HepG2 (cell line): Measurements from ENCODE around the gene BICRA. TPM values are rescaled to one million over a fixed set of nuclear protein-coding genes. Genes with fewer than 3 reads are reported as not detected.

Experiments used
- ATAC-seq: fragments of 200-7000 bp; cut with Tn5 transposase; 3 replicates; pipeline ENCODE4 v1.9.1; 2020; ENCODE audit warnings: mild to moderate bottlenecking, moderate library complexity
- BruUV-seq: library from RNA; stranded (reverse); fragments of 400-500 nt; replicated peaks from 2 replicates; lab custom pipeline; 2021; lab: Mats Ljungman, UMichigan
- CTCF ChIA-PET: fragments of 300-600 bp; formaldehyde crosslinking; extraction: SDS; loops from one replicate; lab custom pipeline; 2021; ENCODE audit warnings: low total read pairs, inconsistent platforms, low intra/inter-chr PET ratio; lab: Yijun Ruan, JAX
- POLR2A ChIA-PET: fragments of 350-600 bp; sonication (Branson Sonifier 250); formaldehyde crosslinking; loops from one replicate; lab custom pipeline; 2020; ENCODE audit warnings: antibody characterized with exemption, inconsistent platforms; lab: Yijun Ruan, JAX
- DNase-seq: peaks from one replicate; pipeline ENCODE4 v3.0.0-alpha.2; 2015; ENCODE audit warnings: low spot score
- FAIRE-seq: peaks from 3 replicates; lab custom pipeline; 2011; peaks lifted over from hg19 to GRCh38; lab: Jason Lieb, UNC
- H2AFZ ChIP-seq: one replicate; pipeline ENCODE4 v1.6.1; 2011; ENCODE audit warnings: low read length, inconsistent platforms
- H3K27ac ChIP-seq: fragments of 300-600 bp; 3 replicates; pipeline ENCODE4 v1.8.0; 2011; ENCODE audit warnings: mixed run types, mild to moderate bottlenecking, mixed read lengths, low read length, inconsistent platforms; ENCODE audit not compliant: insufficient read depth; ENCODE audit errors: extremely low read length
- H3K27me3 ChIP-seq, 2 experiments: fragments of 200-600 bp in 1 of 2; 2 replicates in 1 of 2; 3 replicates in 1 of 2; pipeline versions ENCODE4 v1.6.0 to v1.8.0; 2011; ENCODE audit warnings: low read length in 2 of 2, mild to moderate bottlenecking in 2 of 2, moderate library complexity in 2 of 2, inconsistent platforms in 1 of 2; ENCODE audit not compliant: insufficient read depth in 2 of 2, control insufficient read depth in 1 of 2
- H3K36me3 ChIP-seq, 2 experiments: fragments of 200-600 bp in 1 of 2; replicated peaks in 1 of 2; 2 replicates in 1 of 2; 3 replicates in 1 of 2; pipeline versions ENCODE4 v1.5.1 to v1.8.0; 2011; ENCODE audit warnings: low read length in 2 of 2, inconsistent platforms in 1 of 2; ENCODE audit not compliant: insufficient read depth in 2 of 2, control insufficient read depth in 1 of 2
- H3K4me1 ChIP-seq: 2 replicates; pipeline ENCODE4 v1.5.1; 2012; ENCODE audit warnings: low read length, inconsistent platforms; ENCODE audit not compliant: insufficient read depth
- H3K4me2 ChIP-seq: 2 replicates; pipeline ENCODE4 v1.6.0; 2011; ENCODE audit warnings: low read depth, low read length, inconsistent platforms
- H3K4me3 ChIP-seq, 3 experiments: fragments of 200-600 bp in 1 of 3; sonication (generic), shearing (Covaris generic) in 1 of 3; replicated peaks in 1 of 3; 2 replicates each; pipeline ENCODE4 v1.5.1; 2011 to 2016; ENCODE audit warnings: low read length in 3 of 3, inconsistent platforms in 2 of 3, low read depth in 2 of 3, mild to moderate bottlenecking in 2 of 3, control low read depth in 1 of 3, mixed read lengths in 1 of 3; ENCODE audit not compliant: insufficient read depth in 1 of 3
- H3K79me2 ChIP-seq: one replicate; pipeline ENCODE4 v1.6.1; 2011; ENCODE audit warnings: low read length, inconsistent platforms; ENCODE audit not compliant: insufficient read depth
- H3K9ac ChIP-seq: 2 replicates; pipeline ENCODE4 v1.6.0; 2011; ENCODE audit warnings: mild to moderate bottlenecking, low read depth, low read length, inconsistent platforms; ENCODE audit not compliant: insufficient read depth
- H3K9me3 ChIP-seq: 2 replicates; pipeline ENCODE4 v1.5.1; 2012; ENCODE audit warnings: mild to moderate bottlenecking, low read length
- H4K20me1 ChIP-seq: 2 replicates; pipeline ENCODE4 v1.6.0; 2011; ENCODE audit warnings: inconsistent platforms, mild to moderate bottlenecking, low read length, moderate library complexity; ENCODE audit not compliant: insufficient read depth
- CHD4 ChIP-seq: fragments of 200-600 bp; sonication (generic); IDR thresholded peaks from 2 replicates; pipeline ENCODE4 v1.7.0; 2017; ENCODE audit warnings: mild to moderate bottlenecking, low read length, borderline replicate concordance
- JARID2 ChIP-seq: sonication (generic); formaldehyde crosslinking; IDR thresholded peaks from 2 replicates; pipeline ENCODE4 v1.8.1; 2023; ENCODE audit warnings: missing genetic modification reagents, inconsistent platforms; ENCODE audit not compliant: insufficient replicate concordance
- MEIS1 ChIP-seq: sonication (generic); formaldehyde crosslinking; IDR thresholded peaks from 2 replicates; pipeline ENCODE4 v1.9.0; 2021; ENCODE audit warnings: mild to moderate bottlenecking, missing genetic modification reagents, moderate library complexity, borderline replicate concordance
- NR2F6 ChIP-seq, 2 experiments: IDR thresholded peaks; 2 replicates each; pipeline ENCODE4 v1.6.1; 2016; ENCODE audit warnings: antibody characterized with exemption in 1 of 2, mild to moderate bottlenecking in 1 of 2
- RXRB ChIP-seq: IDR thresholded peaks from 2 replicates; pipeline ENCODE4 v1.6.1; 2016; ENCODE audit warnings: borderline replicate concordance, missing genetic modification reagents, missing compliant biosample characterization
- ZNF329 ChIP-seq: sonication (generic); formaldehyde crosslinking; IDR thresholded peaks from 2 replicates; pipeline ENCODE4 v1.9.0; 2021; ENCODE audit warnings: low read depth, mild to moderate bottlenecking, missing genetic modification reagents
- ZNF512B ChIP-seq: sonication (generic); formaldehyde crosslinking; IDR thresholded peaks from 2 replicates; pipeline ENCODE4 v1.5.1; 2020; ENCODE audit warnings: missing genetic modification reagents, mild to moderate bottlenecking, borderline replicate concordance
- ZNF605 ChIP-seq: sonication (generic); formaldehyde crosslinking; IDR thresholded peaks from 2 replicates; pipeline ENCODE4 v1.8.0; 2022; ENCODE audit warnings: mild to moderate bottlenecking, missing genetic modification reagents
- WGBS: methylation state at CpG from one replicate; pipeline ENCODE4 v1.1.6; 2017; ENCODE audit warnings: low lambda C conversion rate; 5-methylcytosine and 5-hydroxymethylcytosine counted together
- in situ Hi-C: cut with HindIII; loops from 2 replicates; pipeline ENCODE4 v1.10.0; 2017; ENCODE audit warnings: low pct_unique_long_range_greater_than_20kb; ENCODE audit not compliant: extremely low pct_ligation_motif_present
- intact Hi-C: fragments of 100-400 bp; cut with micrococcal nuclease; formaldehyde crosslinking; loops from one replicate; pipeline ENCODE4 v1.10.0; 2022; ENCODE audit not compliant: unreplicated experiment
- polyA plus RNA-seq, 8 experiments: library from polyadenylated mRNA; depleted of rRNA in 3 of 8; stranded (reverse) in 7 of 8; unstranded in 1 of 8; fragments of >200 nt; fragmentation: Illumina TruSeq in 4 of 8; extraction: Trizol in 4 of 8; gene quantifications; 2 replicates each; pipeline versions ENCODE4 v1.2.1 to v1.2.3, GENCODE V29; 2011 to 2016; ENCODE audit warnings: low read depth in 4 of 8, missing spikeins in 1 of 8, mixed read lengths in 1 of 8; ENCODE audit not compliant: insufficient read depth in 1 of 8
- total RNA-seq, 5 experiments: library from RNA; depleted of rRNA; stranded (reverse); fragments of >200 nt; fragmentation: Illumina TruSeq; extraction: Trizol; gene quantifications; 2 replicates each; pipeline ENCODE4 v1.2.3, GENCODE V29; 2016; ENCODE audit warnings: low read depth in 1 of 5
- TF ChIP-seq, protein P1 (sequence below): sonication (generic); formaldehyde crosslinking; IDR thresholded peaks from 2 replicates; pipeline ENCODE4 v1.4.0; 2020; ENCODE audit warnings: mild to moderate bottlenecking, missing genetic modification reagents, borderline replicate concordance
- TF ChIP-seq, protein P2 (sequence below): sonication (generic); formaldehyde crosslinking; IDR thresholded peaks from 2 replicates; pipeline ENCODE4 v1.9.0; 2021; ENCODE audit warnings: missing genetic modification reagents, mild to moderate bottlenecking, borderline replicate concordance

Gene BICRA
- total and polyA plus RNA-seq, 2 of the 13 experiments (the other 11 are each of a cell fraction or from before 2014, with no cell fraction given): 0.55 to 0.71 TPM

GRCh38 chr19:47601180-47601904 is 7.6 kb upstream of the BICRA start (continued):
- TF ChIP-seq, protein P1, sequence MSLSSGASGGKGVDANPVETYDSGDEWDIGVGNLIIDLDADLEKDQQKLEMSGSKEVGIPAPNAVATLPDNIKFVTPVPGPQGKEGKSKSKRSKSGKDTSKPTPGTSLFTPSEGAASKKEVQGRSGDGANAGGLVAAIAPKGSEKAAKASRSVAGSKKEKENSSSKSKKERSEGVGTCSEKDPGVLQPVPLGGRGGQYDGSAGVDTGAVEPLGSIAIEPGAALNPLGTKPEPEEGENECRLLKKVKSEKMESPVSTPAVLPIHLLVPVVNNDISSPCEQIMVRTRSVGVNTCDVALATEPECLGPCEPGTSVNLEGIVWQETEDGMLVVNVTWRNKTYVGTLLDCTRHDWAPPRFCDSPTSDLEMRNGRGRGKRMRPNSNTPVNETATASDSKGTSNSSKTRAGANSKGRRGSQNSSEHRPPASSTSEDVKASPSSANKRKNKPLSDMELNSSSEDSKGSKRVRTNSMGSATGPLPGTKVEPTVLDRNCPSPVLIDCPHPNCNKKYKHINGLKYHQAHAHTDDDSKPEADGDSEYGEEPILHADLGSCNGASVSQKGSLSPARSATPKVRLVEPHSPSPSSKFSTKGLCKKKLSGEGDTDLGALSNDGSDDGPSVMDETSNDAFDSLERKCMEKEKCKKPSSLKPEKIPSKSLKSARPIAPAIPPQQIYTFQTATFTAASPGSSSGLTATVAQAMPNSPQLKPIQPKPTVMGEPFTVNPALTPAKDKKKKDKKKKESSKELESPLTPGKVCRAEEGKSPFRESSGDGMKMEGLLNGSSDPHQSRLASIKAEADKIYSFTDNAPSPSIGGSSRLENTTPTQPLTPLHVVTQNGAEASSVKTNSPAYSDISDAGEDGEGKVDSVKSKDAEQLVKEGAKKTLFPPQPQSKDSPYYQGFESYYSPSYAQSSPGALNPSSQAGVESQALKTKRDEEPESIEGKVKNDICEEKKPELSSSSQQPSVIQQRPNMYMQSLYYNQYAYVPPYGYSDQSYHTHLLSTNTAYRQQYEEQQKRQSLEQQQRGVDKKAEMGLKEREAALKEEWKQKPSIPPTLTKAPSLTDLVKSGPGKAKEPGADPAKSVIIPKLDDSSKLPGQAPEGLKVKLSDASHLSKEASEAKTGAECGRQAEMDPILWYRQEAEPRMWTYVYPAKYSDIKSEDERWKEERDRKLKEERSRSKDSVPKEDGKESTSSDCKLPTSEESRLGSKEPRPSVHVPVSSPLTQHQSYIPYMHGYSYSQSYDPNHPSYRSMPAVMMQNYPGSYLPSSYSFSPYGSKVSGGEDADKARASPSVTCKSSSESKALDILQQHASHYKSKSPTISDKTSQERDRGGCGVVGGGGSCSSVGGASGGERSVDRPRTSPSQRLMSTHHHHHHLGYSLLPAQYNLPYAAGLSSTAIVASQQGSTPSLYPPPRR (CRISPR knock-in tag): no peak

DNA sequence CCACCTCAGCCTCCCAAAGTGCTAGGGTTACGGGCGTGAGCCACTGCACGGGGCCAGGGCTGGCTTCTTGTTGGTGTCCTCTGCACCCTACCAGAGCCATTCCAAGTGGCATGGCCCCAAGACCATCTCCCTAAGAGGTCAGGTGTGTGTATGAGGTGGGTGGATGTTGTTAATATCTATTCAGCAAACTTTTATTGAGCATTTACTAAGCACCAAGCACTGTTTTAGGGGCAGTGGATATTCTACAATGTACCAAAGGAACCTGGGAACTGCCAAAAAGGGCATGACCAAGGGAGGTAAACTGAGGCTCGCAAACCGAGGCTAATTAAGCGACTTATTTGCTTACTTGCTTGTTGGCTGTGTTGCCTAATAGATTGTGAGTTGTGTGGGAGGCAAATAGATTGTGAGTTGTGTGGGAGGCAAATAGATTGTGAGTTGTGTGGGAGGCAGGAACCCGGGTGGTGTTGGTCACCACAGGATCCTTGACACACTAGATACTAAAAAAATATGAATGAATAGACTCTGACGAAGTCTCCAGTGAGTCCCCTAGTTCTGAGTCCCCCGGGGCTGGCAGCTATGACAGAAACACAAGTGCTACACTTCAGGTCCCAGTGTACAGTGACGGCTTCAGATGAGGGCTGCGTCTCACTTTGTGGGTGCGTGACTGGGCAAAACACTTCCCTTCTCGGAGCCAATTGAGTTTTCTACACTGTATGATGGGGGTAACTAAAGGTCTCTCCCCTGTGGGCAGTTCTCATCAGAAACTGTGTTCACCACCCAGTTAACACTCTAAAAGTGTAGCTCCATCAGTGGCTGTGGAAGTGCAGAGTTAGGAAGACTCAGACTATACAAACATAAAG is 5.0 kb upstream of the BICRA start:
- no peak for DNase-seq
- H3K9me3 ChIP-seq: no peaks in the 10 kb centered on the region
- no peak overlapping the region for H2AFZ ChIP-seq
- H3K4me2 ChIP-seq: no peak overlapping the region
- in situ Hi-C loops: loop anchor here (10.0 kb wide), 1 partner anchor 91 kb away; no protein-coding TSS in a partner anchor
- no peak overlapping the region for H3K27ac ChIP-seq
- CTCF ChIA-PET: no interaction called here
- H3K79me2 ChIP-seq: no peaks in the 10 kb centered on the region
- peaks cover 36% of the 10 kb centered on the region for H3K4me1 ChIP-seq
- no peak overlapping the region for H3K9ac ChIP-seq
- POLR2A ChIA-PET: no interaction called here
- no peak for ATAC-seq
- no TSS peak for BruUV-seq
- TF ChIP-seq CHD4: no peak
- TF ChIP-seq JARID2 (CRISPR knock-in tag): no peak
- TF ChIP-seq, protein P2, sequence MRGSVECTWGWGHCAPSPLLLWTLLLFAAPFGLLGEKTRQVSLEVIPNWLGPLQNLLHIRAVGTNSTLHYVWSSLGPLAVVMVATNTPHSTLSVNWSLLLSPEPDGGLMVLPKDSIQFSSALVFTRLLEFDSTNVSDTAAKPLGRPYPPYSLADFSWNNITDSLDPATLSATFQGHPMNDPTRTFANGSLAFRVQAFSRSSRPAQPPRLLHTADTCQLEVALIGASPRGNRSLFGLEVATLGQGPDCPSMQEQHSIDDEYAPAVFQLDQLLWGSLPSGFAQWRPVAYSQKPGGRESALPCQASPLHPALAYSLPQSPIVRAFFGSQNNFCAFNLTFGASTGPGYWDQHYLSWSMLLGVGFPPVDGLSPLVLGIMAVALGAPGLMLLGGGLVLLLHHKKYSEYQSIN (CRISPR knock-in tag): no peak
- no peak for TF ChIP-seq NR2F6 (IDR thresholded peaks at IDR 0.05)
- no peak for TF ChIP-seq NR2F6 (CRISPR knock-in tag; IDR thresholded peaks at IDR 0.05)
- no peak for TF ChIP-seq ZNF329 (CRISPR knock-in tag)
- no peak for TF ChIP-seq ZNF605
- no peak for TF ChIP-seq MEIS1 (CRISPR knock-in tag)
- TF ChIP-seq RXRB (CRISPR knock-in tag): no peak
- no peak for TF ChIP-seq ZNF512B (CRISPR knock-in tag)
- no peaks in the 10 kb centered on the region for H4K20me1 ChIP-seq
- intact Hi-C loops: no loop called here
- WGBS: 19% methylated on average over 10 of the region's 13 CpGs
- H3K27me3 ChIP-seq: peaks cover 1 to 2% of the 10 kb centered on the region in 2 experiments; a peak in 2 of 5 replicates
- H3K4me3 ChIP-seq: no peak overlapping the region
- no peak for FAIRE-seq
- no peaks in the 10 kb centered on the region for H3K36me3 ChIP-seq
